A375 (cell line): ENCODE data around the gene SPTSSA. TPM values are rescaled to one million over a fixed set of nuclear protein-coding genes. Genes with fewer than 3 reads are reported as not detected.

Source experiments
- total RNA-seq: library from RNA; depleted of rRNA; stranded (reverse); fragments of >200 nt; shearing (Covaris generic); gene quantifications from 2 replicates; pipeline ENCODE4 v1.2.3, GENCODE V29; 2014; rRNA removed

SPTSSA gene
- 6.1 and 6.5 TPM in 2 replicates for total RNA-seq

GRCh38 chr14:34462132-34462893 is at the start of gene SPTSSA:
Gene SPTSSA (minus strand): TSS chr14:34462240. CDS start chr14:34462207, 33 bp downstream.

Other genes with a start within 250 kb of the SPTSSA start
- gene EAPP, start 77.5 kb upstream of the SPTSSA start, total RNA-seq = 39.9 and 42.4 TPM in 2 replicates
- gene SNX6, start 167.9 kb upstream of the SPTSSA start, total RNA-seq = 30.1 and 40.2 TPM in 2 replicates